Inflammatory macrophage (primary cell): ENCODE measurements around the gene NUDT22.

Experiments used
- DNase-seq, 2 donors: peaks; one replicate each; pipeline ENCODE4 v3.0.0-alpha.2; 2020 to 2022

The NUDT22 gene

GRCh38 chr11:64227405-64227956 lies 1.4 kb downstream of the NUDT22 start:
- no peak for DNase-seq

GRCh38 chr11:64229090-64229743 lies 3.1 kb downstream of the NUDT22 start:
- no peak for DNase-seq

- no peak for DNase-seq
Observed at GRCh38 chr11:64229744-64230170, 3.7 kb downstream of the NUDT22 start.

GRCh38 chr11:64230171-64230984 lies 4.3 kb downstream of the NUDT22 start, which contains the start of gene DNAJC4:
TSS of gene DNAJC4 (plus strand) at chr11:64230548. CDS start at chr11:64230855, 307 bp downstream.
- DNase-seq: peak; percentile 73 to 86

- no peak for DNase-seq
Observed at GRCh38 chr11:64230985-64231365, 4.9 kb downstream of the NUDT22 start.

GRCh38 chr11:64231546-64231945 lies 5.5 kb downstream of the NUDT22 start:
- DNase-seq: no peak

GRCh38 chr11:64232182-64232966 lies 6.3 kb downstream of the NUDT22 start:
- DNase-seq: no peak

GRCh38 chr11:64232967-64233315 lies 6.9 kb downstream of the NUDT22 start:
- no peak for DNase-seq

GRCh38 chr11:64233913-64234586 lies 8.0 kb downstream of the NUDT22 start, which contains the start of gene VEGFB:
TSS of gene VEGFB (plus strand) at chr11:64234584. CDS start at chr11:64234834, 250 bp downstream.
- DNase-seq: peak; percentile 17 to 62

- peak in 1 of 2 donors; percentile 47 for DNase-seq
Observed at GRCh38 chr11:64234647-64235379, 8.7 kb downstream of the NUDT22 start.

- DNase-seq: no peak
Observed at GRCh38 chr11:64235437-64236161, 9.5 kb downstream of the NUDT22 start.

- DNase-seq: no peak
Observed at GRCh38 chr11:64237484-64237951, 11.4 kb downstream of the NUDT22 start.

GRCh38 chr11:64238076-64238475 lies 12.0 kb downstream of the NUDT22 start:
- DNase-seq: no peak

GRCh38 chr11:64238999-64239398 lies 12.9 kb downstream of the NUDT22 start:
- peak; percentile 67 to 69 for DNase-seq

- peak; percentile 96 to 98 for DNase-seq
Observed at GRCh38 chr11:64239662-64240434, 13.8 kb downstream of the NUDT22 start.

- DNase-seq: peak; percentile 99
Observed at GRCh38 chr11:64240435-64241240, 14.6 kb downstream of the NUDT22 start, which contains the start of gene FKBP2. TSS of gene FKBP2 (plus strand) at chr11:64241095. CDS start at chr11:64242388, 1,293 bp downstream.

GRCh38 chr11:64241241-64241490 lies 15.1 kb downstream of the NUDT22 start:
- peak; percentile 100 for DNase-seq

- DNase-seq: peak in 1 of 2 donors; percentile 67
Observed at GRCh38 chr11:64241491-64242374, 15.7 kb downstream of the NUDT22 start.
